ELR (cell line): ENCODE measurements around the gene SOX2.
"Not testable (repeated sequence)": the region's sequence is repeated elsewhere in the genome, so short reads cannot be mapped to it uniquely, and the experiment has no call there.

Experiments used
- DNase-seq: peaks from one replicate; pipeline ENCODE4 v3.0.0-alpha.2; 2015; ENCODE audit warnings: low read depth

The SOX2 gene

DNA sequence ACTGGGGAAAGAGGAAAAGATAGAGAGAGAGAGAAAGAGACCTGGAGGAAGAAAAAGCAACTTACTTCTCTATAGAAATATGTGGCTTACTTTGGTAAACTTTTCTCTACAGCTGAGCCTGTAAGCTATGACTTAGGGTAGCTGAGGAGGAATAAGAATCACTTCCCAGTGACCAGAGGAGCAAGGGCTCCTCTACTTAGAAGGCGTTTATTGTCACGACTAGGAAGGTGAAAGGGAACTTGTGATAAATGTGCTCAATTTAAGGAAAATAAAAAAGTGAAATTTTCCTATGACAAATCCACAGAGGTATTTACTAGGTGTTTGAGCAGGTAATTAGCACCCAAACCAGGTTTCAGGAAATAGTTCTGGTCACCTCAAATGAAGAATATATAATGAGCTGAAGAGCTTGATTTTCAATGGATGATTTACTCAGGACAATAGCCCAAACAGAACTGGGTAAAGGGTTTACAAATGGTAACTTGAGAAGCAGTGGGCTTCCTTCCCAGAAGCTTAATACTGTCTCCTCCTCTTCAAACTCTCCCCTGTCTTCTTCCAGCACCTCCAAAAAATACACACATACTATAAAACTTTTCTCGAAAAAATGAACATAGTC, 46.1 kb downstream of the SOX2 start:
- DNase-seq: no peak

DNA sequence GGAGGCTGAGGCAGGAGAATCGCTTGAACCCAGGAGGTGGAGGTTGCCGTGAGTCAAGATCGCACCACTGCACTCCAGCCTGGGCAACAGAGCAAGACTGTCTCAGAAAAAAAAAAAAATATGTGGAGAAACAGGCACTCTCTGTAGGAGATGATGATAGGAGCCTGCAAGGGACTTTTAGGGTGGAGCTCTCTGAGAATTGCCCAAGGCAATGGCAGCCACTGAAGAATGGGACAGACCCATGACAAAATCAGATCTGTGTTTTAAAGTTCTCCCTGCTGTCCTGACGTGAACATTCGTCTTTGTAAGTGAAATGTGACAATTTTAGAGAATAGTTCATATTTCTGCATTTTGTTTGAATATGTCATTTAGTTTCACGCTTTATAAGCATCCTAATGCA, 50.2 kb downstream of the SOX2 start:
- no peak for DNase-seq

DNA sequence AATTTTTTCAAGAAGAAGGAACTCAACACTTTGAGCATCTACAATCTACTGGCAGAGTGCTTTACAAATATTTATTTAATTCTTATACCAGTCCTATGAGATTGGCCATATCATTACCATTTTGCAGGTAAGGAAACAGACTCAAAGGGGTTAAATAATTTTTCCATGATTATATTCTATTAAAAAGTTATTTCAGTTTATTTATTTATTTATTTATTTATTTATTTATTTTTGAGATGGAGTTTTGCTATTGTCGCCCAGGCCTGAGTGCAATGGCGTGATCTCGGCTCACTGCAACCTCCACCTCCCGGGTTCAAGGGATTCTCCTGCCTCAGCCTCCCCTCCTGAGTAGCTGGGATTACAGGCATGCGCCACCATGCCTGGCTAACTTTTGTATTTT, 52.3 kb downstream of the SOX2 start:
- DNase-seq: not testable (repeated sequence)
